Fibroblast of pulmonary artery (primary cell): ENCODE results near the gene ASMTL.

Source experiments
- DNase-seq: peaks from one replicate; pipeline ENCODE4 v3.0.0-alpha.2; 2010; ENCODE audit warnings: low read depth
- H3K4me3 ChIP-seq: replicated peaks from 2 replicates; pipeline ENCODE4 v1.5.1; 2011; ENCODE audit warnings: low read depth, mild to moderate bottlenecking, control low read depth, low read length, moderate library complexity
- TF ChIP-seq, protein P1 (sequence below): IDR thresholded peaks from 2 replicates; pipeline ENCODE4 v1.5.1; 2011; ENCODE audit warnings: mild to moderate bottlenecking, control low read depth, low read length, inconsistent platforms; ENCODE audit errors: missing control alignments

The ASMTL gene

DNA sequence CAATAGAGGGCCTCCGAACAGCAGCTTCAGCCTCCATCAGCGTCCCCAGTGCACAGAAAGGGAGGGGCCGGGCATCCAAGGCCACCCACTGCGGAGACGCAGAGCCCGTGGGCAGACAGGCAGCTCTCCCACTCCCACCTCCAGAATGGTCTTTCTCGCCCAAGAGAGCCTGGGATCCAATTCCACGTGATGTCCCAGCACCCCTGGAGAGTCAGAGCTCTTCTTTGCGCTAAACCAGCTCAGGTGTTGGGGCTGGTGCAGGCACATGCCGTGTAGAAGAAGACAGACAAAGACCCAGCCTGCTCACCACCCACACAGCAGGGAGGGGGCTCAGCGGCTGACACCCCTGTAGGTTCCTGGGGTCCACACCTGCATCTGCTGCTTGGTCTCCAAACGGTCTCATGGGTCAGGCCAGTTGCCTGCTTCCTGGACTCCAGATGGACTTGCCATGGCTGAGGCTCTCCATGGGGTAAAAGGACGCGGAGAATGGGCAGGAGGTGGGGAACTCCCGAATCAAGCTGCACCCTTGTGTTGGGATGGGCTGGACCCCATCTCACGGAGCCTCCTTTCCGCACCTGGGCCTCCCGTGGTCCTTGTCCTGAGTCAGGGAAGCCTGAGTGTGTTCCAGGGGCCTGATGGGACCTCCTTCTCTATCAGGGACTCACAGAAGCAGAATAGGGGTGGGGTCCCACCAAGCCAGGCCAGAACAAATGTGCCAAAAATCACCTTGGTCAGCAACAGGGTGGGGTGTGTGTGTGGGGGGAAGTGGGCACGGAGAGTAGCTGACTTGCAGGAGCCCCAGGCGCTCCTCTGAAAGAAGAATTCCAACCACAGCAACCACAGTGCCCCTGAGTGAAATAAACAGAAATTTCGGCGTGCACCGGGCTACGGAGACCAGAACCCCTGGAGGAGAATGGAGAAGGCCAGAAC, 11.6 kb upstream of the ASMTL start:
- DNase-seq = no peak
- no peak overlapping the region for H3K4me3 ChIP-seq
- TF ChIP-seq, protein P1, sequence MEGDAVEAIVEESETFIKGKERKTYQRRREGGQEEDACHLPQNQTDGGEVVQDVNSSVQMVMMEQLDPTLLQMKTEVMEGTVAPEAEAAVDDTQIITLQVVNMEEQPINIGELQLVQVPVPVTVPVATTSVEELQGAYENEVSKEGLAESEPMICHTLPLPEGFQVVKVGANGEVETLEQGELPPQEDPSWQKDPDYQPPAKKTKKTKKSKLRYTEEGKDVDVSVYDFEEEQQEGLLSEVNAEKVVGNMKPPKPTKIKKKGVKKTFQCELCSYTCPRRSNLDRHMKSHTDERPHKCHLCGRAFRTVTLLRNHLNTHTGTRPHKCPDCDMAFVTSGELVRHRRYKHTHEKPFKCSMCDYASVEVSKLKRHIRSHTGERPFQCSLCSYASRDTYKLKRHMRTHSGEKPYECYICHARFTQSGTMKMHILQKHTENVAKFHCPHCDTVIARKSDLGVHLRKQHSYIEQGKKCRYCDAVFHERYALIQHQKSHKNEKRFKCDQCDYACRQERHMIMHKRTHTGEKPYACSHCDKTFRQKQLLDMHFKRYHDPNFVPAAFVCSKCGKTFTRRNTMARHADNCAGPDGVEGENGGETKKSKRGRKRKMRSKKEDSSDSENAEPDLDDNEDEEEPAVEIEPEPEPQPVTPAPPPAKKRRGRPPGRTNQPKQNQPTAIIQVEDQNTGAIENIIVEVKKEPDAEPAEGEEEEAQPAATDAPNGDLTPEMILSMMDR = no peak

DNA sequence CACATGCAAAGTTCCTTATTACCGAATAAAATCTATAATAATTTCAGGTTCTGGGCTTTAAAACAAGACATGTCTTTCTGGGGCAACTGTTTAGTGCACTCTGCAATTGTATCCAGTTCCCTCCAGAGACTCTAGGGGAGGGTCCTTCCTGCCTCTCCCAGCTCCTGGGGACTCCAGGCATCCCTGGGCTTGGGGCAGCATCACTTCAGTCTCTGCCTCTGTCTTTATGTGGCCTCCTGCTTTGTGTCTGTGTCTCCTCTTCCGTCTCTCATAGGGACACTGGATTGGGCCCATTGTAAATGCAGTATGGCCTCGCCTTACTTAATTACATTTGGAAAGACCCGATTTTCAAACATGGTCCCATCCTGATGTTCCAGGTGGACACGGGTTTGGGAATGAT, 10.9 kb upstream of the ASMTL start:
- H3K4me3 ChIP-seq = no peak overlapping the region
- TF ChIP-seq, protein P1 = no peak
- DNase-seq = no peak

DNA sequence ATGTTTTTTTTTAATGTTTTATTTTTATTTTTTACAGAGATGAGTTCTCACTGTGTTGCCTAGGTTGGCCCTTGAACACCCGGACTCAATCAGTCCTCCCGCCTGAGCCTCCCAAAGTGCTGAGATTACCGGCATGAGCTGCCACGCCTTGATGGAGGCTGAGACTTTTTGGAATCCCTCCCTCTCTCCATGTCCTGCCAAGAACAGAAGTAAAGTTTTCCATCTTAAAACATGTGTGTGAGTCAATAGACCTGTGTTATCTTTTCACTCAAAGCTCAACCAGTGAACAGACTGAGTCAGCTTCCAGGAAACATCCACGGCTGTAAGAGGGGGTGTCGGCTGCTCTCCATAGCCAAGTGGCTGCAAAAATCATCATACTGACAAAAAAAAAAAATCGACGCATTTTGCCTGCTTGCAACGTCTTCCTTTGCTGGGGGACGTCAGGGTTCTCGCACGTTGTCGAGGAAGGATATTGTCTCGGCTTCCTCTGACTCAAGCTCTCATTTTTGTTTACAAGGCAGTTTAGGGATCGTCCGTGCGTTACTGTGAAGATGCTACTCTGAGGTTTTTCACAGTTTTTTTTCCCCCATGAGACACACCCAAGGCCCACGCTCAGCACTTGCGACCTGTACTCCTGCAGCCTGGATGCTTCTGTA, 10.0 kb upstream of the ASMTL start:
- no peak overlapping the region for H3K4me3 ChIP-seq
- TF ChIP-seq, protein P1 = no peak
- DNase-seq = peak; percentile 95

DNA sequence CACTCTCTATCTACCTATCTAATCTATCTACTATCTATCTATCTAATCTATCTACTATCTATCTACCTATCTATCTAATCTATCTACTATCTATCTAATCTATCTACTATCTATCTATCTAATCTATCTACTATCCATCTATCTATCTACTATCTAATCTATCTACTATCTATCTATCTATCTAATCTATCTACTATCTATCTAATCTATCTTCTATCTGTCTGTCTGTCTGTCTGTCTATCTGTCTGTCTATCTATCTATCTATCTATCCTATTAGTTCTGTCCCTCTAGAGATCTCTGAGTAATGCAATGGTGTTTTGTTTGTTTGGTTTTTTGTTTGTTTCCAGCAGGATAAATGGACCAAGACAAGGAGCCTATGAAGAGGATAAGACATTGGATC, 9.4 kb upstream of the ASMTL start:
- H3K4me3 ChIP-seq = no peak overlapping the region
- TF ChIP-seq, protein P1 = no peak

DNA sequence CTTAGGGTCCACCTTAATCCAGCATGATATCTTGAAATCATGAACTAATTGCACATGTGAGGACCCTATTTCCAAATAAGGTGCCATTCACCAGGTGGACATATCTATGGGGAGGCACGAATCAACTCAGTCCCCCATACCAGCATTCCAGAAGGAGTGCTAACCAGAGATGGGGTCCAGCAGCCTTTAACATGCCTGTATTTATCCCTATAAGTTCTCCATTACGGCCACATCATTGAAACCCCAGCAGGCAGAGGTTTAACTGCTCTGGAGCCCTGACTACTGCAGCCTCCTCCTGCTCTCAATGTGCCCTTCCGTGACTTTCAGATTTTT, 3.2 kb upstream of the ASMTL start:
- TF ChIP-seq, protein P1 = no peak
- no peak for DNase-seq
- H3K4me3 ChIP-seq = no peak overlapping the region

More for the DNA sequence above, 9.4 kb upstream of the ASMTL start:
- DNase-seq = no peak

DNA sequence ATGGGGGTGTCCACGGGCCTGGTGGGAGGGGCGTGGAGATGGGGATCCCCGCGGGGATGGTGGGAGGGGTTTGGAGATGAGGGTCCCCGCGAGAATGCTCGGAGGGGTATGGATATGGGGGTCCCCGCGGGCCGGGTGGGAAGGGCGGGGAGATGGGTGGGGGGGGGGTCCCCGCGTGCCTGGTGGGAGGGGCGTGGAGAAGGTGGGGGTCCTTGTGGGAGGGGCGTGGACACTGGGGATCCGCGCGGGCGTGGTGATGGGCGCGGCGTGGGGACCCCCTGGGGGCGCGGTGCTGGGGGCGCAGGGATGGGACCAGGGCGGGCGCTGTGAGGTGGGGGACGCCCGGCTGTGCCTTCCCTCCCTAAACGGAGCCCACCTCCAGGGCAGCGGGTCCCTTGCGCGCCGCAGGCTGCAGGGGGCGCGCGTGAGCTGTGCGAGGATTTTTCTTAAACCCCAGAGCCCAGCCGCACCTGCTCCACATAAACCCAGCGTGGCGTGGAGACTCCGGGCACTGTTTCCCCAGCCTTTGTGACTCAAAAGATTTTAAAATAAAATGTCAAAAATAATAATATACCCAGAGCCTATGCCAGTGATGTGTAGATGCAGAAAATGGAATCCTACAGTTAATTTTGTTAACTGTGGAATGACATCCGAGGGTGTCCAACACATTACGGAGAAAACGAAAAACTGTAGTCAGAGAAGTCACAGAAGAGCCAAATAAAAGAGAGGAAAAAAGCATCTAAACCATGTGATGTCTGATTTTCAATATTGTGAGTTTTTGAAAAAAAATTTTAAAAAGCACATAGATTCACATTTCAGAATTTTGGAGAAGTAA, 1.5 kb upstream of the ASMTL start:
- DNase-seq = peak; percentile 85
- TF ChIP-seq, protein P1 = peak; percentile 84
- peak overlapping the region; percentile 71 for H3K4me3 ChIP-seq
